ENCODE measurements around the gene TAAR9.

- TF ChIP-seq POLR2A (IDR thresholded peaks at IDR 0.05; ENCODE audit: low read depth), result no peak
- TF ChIP-seq, protein P1, sequence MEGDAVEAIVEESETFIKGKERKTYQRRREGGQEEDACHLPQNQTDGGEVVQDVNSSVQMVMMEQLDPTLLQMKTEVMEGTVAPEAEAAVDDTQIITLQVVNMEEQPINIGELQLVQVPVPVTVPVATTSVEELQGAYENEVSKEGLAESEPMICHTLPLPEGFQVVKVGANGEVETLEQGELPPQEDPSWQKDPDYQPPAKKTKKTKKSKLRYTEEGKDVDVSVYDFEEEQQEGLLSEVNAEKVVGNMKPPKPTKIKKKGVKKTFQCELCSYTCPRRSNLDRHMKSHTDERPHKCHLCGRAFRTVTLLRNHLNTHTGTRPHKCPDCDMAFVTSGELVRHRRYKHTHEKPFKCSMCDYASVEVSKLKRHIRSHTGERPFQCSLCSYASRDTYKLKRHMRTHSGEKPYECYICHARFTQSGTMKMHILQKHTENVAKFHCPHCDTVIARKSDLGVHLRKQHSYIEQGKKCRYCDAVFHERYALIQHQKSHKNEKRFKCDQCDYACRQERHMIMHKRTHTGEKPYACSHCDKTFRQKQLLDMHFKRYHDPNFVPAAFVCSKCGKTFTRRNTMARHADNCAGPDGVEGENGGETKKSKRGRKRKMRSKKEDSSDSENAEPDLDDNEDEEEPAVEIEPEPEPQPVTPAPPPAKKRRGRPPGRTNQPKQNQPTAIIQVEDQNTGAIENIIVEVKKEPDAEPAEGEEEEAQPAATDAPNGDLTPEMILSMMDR (IDR thresholded peaks at IDR 0.05), result no peak
- TF ChIP-seq POLR2AphosphoS5 (IDR thresholded peaks at IDR 0.05), result no peak
These were observed 12.2 kb upstream of the TAAR9 start for GRCh38 chr6:132525866-132526265.

Measured in esophagus muscularis mucosa (tissue), 3 donors.